ENCODE measurements around the gene ANAPC10.

- TF ChIP-seq, protein P1, sequence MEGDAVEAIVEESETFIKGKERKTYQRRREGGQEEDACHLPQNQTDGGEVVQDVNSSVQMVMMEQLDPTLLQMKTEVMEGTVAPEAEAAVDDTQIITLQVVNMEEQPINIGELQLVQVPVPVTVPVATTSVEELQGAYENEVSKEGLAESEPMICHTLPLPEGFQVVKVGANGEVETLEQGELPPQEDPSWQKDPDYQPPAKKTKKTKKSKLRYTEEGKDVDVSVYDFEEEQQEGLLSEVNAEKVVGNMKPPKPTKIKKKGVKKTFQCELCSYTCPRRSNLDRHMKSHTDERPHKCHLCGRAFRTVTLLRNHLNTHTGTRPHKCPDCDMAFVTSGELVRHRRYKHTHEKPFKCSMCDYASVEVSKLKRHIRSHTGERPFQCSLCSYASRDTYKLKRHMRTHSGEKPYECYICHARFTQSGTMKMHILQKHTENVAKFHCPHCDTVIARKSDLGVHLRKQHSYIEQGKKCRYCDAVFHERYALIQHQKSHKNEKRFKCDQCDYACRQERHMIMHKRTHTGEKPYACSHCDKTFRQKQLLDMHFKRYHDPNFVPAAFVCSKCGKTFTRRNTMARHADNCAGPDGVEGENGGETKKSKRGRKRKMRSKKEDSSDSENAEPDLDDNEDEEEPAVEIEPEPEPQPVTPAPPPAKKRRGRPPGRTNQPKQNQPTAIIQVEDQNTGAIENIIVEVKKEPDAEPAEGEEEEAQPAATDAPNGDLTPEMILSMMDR (IDR thresholded peaks at IDR 0.05 in 8 of 11, conservative IDR thresholded peaks at IDR 0.05 in 3 of 11), result no peak
- no peak for TF ChIP-seq POLR2AphosphoS5 (IDR thresholded peaks at IDR 0.05)
Measured at GRCh38 chr4:145090380-145090779, 7.6 kb downstream of the ANAPC10 start.
